Sigmoid colon (tissue), 4 donors: Measurements from ENCODE around the gene SELE.

Experiments
- POLR2A ChIP-seq, 2 donors: fragments of 450-650 bp; IDR thresholded peaks; one replicate each; pipeline ENCODE4 v1.6.1; 2016; ENCODE audit warnings: antibody characterized with exemption in 2 of 2, mild to moderate bottlenecking in 2 of 2, moderate library complexity in 2 of 2
- POLR2AphosphoS5 ChIP-seq, 4 donors: sonication (generic); formaldehyde crosslinking; IDR thresholded peaks; one replicate each; pipeline ENCODE4 v1.6.1; 2017; ENCODE audit warnings: antibody characterized with exemption in 4 of 4
- TF ChIP-seq, protein P1 (sequence below), 4 experiments: fragments of 450-650 bp in 3 of 4; fragments of 200-600 bp in 1 of 4; IDR thresholded peaks; one replicate each; pipeline ENCODE4 v1.5.1; 2016 to 2019; ENCODE audit warnings: antibody characterized with exemption in 4 of 4, mild to moderate bottlenecking in 3 of 4, moderate library complexity in 2 of 4

DNA sequence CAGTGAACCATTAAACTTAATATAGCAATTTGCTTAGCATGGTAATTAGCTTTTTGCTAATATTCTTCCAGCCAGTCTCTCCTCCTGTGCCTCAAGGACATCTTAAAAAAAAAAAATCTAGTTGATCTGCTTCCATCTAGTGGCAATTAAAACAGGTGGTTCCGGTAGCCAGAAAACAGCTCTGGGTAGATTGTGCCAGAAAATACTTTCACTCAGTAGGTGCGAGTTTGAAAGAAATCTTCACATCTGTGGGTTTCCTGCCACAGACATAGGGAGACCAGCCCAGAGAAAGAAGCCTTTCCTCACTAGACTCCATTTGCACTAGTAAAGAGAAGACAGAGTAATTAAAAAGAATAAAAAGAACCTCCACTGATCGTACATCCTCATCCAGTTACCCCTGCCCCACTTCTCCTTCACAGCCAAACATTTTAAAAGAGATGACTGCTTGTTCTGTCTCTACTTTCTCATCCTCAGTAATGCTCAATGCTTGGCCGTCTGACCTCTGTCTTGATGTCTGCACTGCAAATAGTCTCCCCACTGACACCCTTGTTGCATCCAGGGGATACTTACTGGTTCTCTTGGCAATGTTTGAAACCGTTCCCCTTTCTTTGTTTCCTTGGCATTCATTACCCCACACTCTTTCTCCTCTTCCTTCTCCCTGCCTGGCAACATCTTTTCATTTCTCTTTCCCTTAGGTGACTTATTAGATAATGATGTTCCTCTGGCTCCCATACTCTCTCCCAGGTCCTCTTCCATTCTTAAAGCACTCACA, 39.4 kb downstream of the SELE start:
- TF ChIP-seq POLR2A (IDR thresholded peaks at IDR 0.05) (no peak), POLR2AphosphoS5 (IDR thresholded peaks at IDR 0.05) (no peak)
- TF ChIP-seq, protein P1, sequence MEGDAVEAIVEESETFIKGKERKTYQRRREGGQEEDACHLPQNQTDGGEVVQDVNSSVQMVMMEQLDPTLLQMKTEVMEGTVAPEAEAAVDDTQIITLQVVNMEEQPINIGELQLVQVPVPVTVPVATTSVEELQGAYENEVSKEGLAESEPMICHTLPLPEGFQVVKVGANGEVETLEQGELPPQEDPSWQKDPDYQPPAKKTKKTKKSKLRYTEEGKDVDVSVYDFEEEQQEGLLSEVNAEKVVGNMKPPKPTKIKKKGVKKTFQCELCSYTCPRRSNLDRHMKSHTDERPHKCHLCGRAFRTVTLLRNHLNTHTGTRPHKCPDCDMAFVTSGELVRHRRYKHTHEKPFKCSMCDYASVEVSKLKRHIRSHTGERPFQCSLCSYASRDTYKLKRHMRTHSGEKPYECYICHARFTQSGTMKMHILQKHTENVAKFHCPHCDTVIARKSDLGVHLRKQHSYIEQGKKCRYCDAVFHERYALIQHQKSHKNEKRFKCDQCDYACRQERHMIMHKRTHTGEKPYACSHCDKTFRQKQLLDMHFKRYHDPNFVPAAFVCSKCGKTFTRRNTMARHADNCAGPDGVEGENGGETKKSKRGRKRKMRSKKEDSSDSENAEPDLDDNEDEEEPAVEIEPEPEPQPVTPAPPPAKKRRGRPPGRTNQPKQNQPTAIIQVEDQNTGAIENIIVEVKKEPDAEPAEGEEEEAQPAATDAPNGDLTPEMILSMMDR (IDR thresholded peaks at IDR 0.05): no peak
